Measurements from ENCODE around the gene THY1.
A peak's percentile ranks its signal among the peaks of the same experiment; 100 is the strongest.

THY1 gene

GRCh38 chr11:119381181-119381988 lies 41.6 kb downstream of the THY1 start, which contains the start of gene USP2:
Gene USP2 (minus strand): TSS chr11:119381690. CDS start chr11:119373480, 8,210 bp downstream.
- peak; percentile 93 for DNase-seq (ENCODE audit: low spot score)

GRCh38 chr11:119380827-119381180 lies 42.2 kb downstream of the THY1 start:
- DNase-seq (ENCODE audit: low spot score): no peak

GRCh38 chr11:119380160-119380826 lies 42.7 kb downstream of the THY1 start:
- DNase-seq (ENCODE audit: low spot score): no peak

DNA sequence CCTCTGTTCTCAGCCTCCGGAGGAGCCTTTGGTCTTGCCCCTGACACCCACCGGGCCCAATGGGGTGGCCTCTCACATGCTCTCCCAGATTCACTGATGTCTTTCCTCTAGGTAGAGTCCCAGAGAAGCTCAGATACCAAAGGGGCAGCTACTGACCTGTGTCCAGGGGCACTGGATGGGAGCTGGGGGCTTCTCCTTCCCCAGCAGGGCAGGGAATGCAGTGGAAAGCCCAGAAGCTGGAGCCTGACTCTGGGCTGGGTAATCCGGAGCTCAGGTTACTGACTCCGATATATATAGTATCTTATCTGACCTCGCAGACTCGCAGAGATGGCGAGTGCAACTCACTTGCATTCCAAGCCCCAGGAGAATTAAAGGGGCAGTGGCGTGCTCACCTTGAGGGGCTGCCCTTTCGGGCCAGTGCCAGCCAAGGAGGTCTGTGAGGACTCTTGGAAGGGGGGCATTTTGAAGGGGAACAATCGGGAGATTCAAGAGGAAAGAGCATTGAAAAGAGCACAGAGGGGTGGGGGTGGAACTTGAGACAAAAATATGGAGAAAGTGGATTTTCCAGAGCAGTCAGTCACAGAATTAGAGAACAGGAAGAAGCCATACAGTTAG lies 44.0 kb downstream of the THY1 start:
- no peak for DNase-seq (ENCODE audit: low spot score)

GRCh38 chr11:119377961-119378667 lies 44.9 kb downstream of the THY1 start:
- DNase-seq (ENCODE audit: low spot score): no peak

GRCh38 chr11:119377112-119377901 lies 45.7 kb downstream of the THY1 start:
- no peak for DNase-seq (ENCODE audit: low spot score)

DNA sequence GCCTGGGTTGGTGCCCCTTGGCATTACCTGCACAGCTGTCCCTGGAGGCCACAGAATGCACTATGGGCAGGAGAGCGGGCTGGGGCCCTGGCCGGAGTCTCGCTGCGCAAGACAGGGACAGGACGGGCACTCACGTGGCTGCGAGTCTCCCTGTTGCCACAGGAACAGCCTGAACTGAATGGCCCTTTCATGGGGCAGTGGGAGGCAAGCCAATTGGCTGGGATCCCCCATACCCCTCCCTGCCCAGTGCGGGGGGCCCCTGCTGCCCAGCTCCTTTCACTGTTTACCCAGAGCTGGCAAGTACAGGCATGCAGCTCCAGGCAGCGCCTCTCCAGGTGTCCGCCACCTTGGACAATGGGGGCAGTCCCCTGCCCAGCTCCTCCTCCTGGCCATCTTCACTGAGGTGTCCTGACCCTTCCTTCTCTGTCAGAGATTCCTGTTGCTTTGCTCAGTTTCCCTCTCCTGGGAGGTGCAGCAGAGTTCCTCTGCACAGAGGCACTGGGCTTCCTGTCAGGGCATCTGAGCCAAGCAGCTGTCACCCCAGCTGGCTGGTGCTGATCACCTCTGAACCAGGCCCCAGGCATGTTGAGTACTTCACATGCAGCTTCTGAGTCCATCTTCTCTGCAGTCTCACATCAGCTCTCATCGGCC lies 46.6 kb downstream of the THY1 start:
- DNase-seq (ENCODE audit: low spot score): no peak

DNA sequence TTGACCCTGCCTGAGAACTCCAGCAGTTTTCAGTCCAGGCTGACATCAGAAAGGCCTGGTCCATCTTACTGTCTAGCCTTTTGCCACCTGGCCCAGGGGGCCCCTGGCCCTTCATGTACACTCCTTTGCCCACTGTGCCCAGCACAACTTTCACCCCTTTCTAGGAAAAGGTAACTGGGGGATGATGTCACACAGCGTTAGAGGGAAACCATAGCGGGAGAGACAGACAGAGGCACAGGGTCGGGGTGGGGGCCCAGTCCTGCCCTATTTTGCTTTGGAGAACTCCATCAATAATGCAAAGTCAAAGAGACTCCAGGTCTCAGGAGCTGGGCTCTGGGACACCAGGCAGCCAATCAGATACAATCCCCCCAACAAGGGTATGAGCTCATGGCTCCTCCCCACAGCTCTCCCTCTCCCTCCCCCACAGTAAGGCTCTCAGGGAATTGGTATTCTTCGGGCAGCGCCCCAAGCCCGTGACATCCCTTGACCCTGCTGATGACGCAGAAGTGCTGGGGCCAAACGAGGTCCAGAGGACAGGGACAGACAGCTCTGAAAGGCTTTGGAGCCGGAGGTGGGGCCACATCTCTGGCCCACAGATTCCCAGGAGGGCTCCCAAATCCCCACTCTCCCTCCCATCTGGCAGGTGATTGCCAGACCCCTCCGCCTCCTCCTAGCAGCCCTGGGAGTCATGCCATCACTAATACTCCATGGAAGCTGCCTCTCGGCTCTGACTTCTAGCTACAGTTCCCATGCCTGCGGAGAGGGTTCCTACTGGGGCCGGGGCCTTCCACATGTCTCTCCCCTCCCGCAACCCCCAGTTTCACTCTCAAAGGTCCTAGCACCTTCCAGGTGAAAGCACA lies 47.4 kb downstream of the THY1 start:
- no peak for DNase-seq (ENCODE audit: low spot score)

- DNase-seq (ENCODE audit: low spot score): no peak
These were observed 48.2 kb downstream of the THY1 start for GRCh38 chr11:119374632-119375336.

DNA sequence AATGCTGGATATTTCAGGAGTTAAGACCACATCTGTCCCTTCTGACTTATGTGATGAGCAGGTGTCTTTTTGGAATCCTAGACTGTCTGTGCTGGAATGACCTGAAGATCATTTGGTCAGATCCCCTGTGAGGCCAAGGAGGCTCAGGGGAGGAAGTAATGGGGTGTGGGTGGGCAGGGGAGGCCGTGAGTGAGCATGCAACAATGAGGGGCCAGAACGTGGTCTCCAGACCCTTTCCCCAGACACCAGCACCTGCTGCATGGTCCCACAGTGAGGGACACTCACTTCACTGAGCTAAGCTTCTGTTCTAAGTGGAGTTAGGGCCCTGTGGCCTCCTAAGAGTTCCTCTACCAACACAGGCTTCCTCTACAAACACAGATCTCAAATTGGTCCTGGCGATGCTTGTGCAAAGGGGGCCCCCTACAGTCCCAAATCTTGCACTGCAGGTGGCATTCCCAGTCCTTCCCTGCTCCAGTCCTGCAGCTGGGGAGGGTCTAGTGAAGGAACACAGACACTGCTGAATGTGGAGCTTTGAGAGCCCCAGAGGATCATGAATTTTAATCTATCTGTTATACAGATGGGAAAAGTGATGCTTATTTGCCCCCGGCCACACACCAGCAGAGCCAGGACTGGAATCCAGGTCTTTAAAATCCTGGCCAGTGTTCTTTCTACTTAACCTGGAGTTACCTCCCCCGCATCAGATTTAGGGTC lies 48.9 kb downstream of the THY1 start:
- DNase-seq (ENCODE audit: low spot score): peak; percentile 47

GRCh38 chr11:119373059-119373920 lies 49.7 kb downstream of the THY1 start:
- no peak for DNase-seq (ENCODE audit: low spot score)

- DNase-seq (ENCODE audit: low spot score): no peak
These were observed 50.5 kb downstream of the THY1 start for GRCh38 chr11:119372260-119373058.

DNA sequence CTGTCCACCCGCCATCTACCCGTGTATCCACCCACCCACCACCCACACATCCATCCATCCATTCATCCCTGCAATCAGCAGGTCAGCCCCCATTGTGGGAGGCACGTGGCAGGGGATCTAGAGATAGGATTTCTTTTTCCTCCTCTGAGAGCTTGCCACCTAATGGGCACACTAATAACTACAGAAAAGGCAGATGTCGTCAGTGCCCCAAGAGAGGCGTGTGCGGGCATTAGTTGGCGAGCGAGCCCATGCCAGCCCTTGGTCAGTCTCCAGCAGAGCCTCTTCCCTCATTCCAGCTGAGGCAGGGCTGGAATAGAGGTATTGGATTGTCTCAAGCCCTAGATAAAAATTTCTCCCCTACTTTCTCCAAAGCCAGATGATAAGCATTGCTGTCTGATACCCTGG lies 51.2 kb downstream of the THY1 start:
- no peak for DNase-seq (ENCODE audit: low spot score)

- no peak for DNase-seq (ENCODE audit: low spot score)
These were observed 51.8 kb downstream of the THY1 start for GRCh38 chr11:119371067-119371601.

DNA sequence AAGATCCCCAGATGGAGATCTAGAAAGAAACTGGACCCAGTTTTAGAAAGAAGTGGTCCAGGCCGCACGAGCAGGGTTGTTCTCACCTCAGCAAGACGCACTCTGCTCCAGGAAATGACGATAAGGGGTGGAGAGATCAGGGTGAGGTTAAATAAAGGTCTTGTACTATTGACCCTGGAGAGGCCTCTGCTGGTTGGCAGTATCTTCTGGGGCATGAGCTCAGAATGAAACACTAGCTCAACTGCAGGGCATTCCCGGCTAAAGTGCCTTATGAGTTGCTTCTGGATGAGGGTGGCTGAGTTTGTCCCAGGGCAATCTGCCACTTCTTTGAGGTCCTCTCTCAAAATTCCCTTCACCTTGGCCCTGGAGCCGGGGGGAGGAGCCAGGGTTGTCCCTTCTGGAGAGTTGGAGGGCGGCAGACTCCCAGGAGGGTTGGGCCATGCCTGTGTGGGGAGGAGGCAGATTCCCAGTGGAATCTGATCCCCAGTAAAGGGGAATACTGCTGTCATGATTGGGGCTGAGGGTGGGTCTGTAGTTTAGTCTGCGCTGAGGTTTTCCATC lies 52.4 kb downstream of the THY1 start:
- DNase-seq (ENCODE audit: low spot score): no peak

DNA sequence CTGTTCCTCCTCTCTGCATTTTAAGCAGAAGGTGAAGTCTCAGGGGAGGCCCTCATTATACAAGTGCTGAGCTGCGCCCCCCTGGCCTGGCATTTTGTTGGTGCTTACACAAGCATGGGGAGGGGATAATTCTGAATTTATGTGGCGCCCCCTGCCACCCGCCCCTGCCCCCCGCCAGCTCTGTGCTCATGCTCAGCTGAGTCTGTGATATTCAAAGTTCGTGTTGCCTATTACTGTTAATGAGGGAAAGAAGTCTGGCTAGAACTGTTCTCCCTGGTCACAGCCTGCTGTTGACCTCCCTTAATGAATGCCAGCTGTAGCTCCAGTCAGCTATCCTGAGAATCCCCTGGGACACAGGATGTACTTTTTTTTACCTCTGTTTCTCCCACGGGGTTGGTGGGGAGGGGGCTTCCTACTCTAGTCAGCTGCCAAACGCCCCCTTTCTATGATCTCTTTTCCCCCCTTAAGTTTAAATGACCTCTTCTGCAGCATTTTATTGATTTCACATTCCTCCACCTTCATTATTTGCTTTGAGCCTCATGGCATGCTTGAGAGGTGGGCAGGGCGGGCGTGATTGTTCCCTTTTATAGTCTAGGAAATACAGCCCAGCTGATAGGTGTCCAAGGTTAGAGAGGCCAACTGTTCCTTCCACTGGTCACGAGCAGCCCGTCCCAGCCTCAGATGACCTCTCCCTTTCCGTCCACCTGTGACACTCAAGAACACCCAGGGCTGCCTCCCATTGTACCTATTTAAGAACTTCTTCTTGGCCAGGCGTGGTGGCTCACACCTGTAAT lies 53.6 kb downstream of the THY1 start:
- no peak for DNase-seq (ENCODE audit: low spot score)
